Choroid plexus epithelial cell (primary cell): ENCODE results near the gene TMEM182.
A peak's percentile ranks its signal among the peaks of the same experiment; 100 is the strongest.

Experiments
- DNase-seq: peaks from one replicate; pipeline ENCODE4 v3.0.0-alpha.2; 2010; ENCODE audit warnings: low read depth
- H3K4me3 ChIP-seq: 2 replicates; pipeline ENCODE4 v1.5.1; 2011; ENCODE audit warnings: low read depth, mild to moderate bottlenecking, control low read depth, low read length, moderate library complexity
- CTCF ChIP-seq: conservative IDR thresholded peaks from 2 replicates; pipeline ENCODE4 v1.5.1; 2011; ENCODE audit warnings: low read depth, mild to moderate bottlenecking, control low read depth, inconsistent platforms, low read length, moderate library complexity

Gene TMEM182

GRCh38 chr2:102801098-102801718 is 39.4 kb downstream of the TMEM182 start:
- H3K4me3 ChIP-seq = no peak overlapping the region
- TF ChIP-seq CTCF = no peak
- DNase-seq = peak; percentile 33

GRCh38 chr2:102801858-102802699 is 40.2 kb downstream of the TMEM182 start:
- no peak for DNase-seq
- H3K4me3 ChIP-seq = no peak overlapping the region
- no peak for TF ChIP-seq CTCF

DNA sequence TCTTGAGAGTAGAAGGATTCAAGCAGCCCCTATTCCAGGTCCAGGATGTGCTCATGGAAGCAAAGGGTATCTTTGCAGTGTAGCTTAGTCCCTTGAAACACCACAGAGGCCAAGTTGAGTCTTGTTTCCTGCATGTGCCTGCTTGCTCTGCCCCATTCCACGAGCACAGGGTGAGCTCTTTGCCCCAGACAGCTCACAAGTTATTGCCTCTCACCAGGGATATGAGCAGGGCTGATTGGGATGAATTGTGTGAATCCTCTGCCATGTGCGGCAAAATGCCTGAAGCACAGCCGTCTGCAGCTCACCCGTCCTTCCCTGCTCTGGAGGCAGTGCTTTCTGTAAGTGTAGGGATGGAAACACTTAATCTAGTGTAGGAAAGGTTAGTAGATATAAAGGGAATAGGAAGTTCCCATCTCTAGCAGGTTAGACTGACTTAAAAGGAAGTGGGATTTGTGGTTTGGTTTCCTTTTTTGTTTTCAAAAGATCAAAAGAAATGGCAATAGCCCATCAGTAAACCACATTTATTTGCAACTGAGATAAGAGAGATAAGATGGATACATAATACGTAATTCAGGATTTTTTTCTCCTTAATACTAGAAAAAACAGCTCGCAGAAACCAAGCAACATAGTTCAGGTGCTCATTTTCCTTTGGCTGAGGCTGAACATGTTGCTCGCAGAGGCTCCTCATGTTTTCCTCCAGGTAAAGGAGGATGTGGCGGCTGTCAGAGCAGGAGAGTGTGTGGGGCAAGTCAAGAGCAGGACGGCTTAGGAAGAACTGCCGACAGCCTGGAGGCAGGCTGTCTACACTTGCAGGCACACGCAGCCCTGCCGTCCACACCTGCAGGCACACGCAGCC is 41.4 kb downstream of the TMEM182 start:
- no peak for TF ChIP-seq CTCF
- no peak overlapping the region for H3K4me3 ChIP-seq
- DNase-seq = no peak

DNA sequence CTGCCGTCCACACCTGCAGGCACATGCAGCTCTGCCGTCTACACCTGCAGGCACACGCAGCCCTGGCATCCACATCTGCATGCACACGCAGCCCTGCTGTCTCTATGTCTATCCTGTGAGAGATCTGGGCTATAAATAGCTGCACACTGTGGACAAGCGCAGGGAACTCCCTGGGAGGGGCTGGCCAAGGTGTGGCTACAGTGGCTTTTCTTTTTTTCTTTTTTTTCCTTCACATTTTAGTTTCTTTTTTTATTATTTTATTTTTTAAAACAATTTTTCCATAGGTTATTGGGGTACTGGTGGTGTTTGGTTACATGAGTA is 42.0 kb downstream of the TMEM182 start:
- no peak overlapping the region for H3K4me3 ChIP-seq
- no peak for TF ChIP-seq CTCF
- no peak for DNase-seq

DNA sequence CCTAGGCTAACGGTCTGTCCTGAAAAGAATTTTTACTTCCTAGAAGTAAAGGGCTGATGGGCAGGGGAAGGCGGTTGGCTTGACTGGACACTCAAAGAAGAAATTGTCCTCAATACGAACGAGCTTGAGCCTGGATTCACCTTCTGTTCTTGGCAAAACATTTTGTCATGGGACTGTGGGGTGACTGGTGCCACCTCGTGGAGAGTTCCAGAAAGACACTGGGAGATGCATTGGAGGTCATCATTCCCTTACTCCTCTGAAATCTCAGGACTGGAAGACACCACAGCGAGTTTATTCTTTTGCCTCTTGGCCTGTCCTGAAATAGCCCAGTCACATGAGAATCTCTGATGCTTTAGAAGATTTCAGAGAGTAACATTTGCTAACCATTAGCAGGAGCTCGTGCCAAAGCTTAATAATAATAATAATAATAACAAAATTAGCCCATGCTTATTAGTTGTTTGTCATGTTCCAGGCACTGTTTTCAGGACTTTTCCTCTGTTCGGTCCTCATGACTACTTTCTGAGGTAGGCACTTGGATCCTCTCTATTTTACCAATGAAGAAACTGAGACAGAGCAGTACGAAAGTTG is 44.5 kb downstream of the TMEM182 start:
- peak; percentile 94 for TF ChIP-seq CTCF
- DNase-seq = peak; percentile 89
- no peak overlapping the region for H3K4me3 ChIP-seq

DNA sequence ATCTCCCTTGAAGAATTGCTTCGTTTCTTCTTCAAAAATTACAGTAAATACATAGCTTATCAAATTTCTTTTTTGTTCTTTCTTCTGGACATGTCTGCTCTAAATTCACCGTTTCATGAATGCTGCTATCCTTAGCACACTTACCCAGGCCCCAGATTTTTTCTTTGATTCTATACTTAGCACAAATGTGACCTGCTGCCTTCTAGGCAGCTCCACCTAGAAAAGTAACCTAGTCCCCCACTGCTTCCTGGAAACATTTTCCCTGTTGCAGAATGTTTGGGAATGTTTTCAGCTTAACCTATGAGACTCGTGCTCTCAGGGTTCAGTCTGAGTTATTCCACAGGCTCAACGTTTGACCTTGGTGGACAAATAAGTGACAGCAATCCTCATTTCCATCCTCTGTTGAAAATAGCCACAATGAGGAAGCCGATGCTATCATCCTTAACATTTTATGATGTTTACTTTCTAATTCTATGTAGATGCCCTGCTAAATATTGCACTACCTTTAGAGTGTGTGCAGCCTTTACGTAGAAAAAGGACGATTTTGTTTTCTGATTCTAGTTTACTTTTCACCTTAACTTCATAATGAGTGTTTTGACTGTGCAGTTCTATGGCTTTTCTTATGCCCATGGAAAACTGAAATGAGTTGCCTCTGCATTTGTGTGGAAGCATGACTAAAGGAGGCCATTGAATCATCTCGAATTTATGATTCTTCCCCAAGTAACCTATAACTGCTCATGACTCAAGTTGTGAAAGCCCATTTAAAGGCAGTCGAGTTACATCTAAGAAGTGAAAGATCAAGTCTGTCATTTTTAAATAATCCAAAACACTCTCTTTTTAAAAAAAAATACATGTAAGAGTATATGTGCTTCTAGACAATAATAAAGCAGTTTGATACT is 47.7 kb downstream of the TMEM182 start:
- no peak for DNase-seq
- no peak for TF ChIP-seq CTCF

More for the DNA sequence above, 47.7 kb downstream of the TMEM182 start:
- H3K4me3 ChIP-seq = no peak overlapping the region
